NCI-H345 treated with DMSO at 0.1 percent for 48 hours (cell line): Measurements from ENCODE around the gene GMPR.
"Not testable (repeated sequence)": the region's sequence is repeated elsewhere in the genome, so short reads cannot be mapped to it uniquely, and the experiment has no call there.

Source experiments
- DNase-seq: peaks from one replicate; lab custom pipeline; 2025; ENCODE audit not compliant: unreplicated experiment; lab: John Stamatoyannopoulos, UW

The GMPR gene

GRCh38 chr6:16225062-16225731 lies 13.2 kb upstream of the GMPR start:
- not testable (repeated sequence) for DNase-seq

- DNase-seq, result not testable (repeated sequence)
Observed at GRCh38 chr6:16226117-16227047, 12.0 kb upstream of the GMPR start.

GRCh38 chr6:16227048-16227562 lies 11.3 kb upstream of the GMPR start:
- no peak for DNase-seq

GRCh38 chr6:16227605-16228004 lies 10.8 kb upstream of the GMPR start:
- no peak for DNase-seq

- no peak for DNase-seq
Observed at GRCh38 chr6:16228043-16228442, 10.3 kb upstream of the GMPR start.

GRCh38 chr6:16228709-16229665 lies 9.4 kb upstream of the GMPR start:
- DNase-seq, result no peak

GRCh38 chr6:16229700-16230099 lies 8.7 kb upstream of the GMPR start:
- no peak for DNase-seq

GRCh38 chr6:16230953-16231352 lies 7.4 kb upstream of the GMPR start:
- DNase-seq, result no peak

GRCh38 chr6:16232086-16232485 lies 6.3 kb upstream of the GMPR start:
- no peak for DNase-seq

GRCh38 chr6:16236009-16236501 lies 2.3 kb upstream of the GMPR start:
- DNase-seq, result no peak

GRCh38 chr6:16236631-16237199 lies 1.7 kb upstream of the GMPR start:
- no peak for DNase-seq

- no peak for DNase-seq
Observed at GRCh38 chr6:16237242-16237641, 1.1 kb upstream of the GMPR start.

- no peak for DNase-seq
Observed at GRCh38 chr6:16238963-16239797, 793 bp downstream of the GMPR start.

GRCh38 chr6:16239798-16240123 lies 1.4 kb downstream of the GMPR start:
- no peak for DNase-seq

GRCh38 chr6:16240589-16241320 lies 2.4 kb downstream of the GMPR start:
- no peak for DNase-seq

GRCh38 chr6:16241321-16241689 lies 2.9 kb downstream of the GMPR start:
- no peak for DNase-seq

GRCh38 chr6:16243055-16243454 lies 4.7 kb downstream of the GMPR start:
- no peak for DNase-seq

GRCh38 chr6:16243664-16244063 lies 5.3 kb downstream of the GMPR start:
- no peak for DNase-seq

- DNase-seq, result no peak
Observed at GRCh38 chr6:16244446-16244845, 6.1 kb downstream of the GMPR start.
